Spleen (tissue), 13 donors: ENCODE measurements around the gene PGLYRP2. TPM values are rescaled to one million over a fixed set of nuclear protein-coding genes. Genes with fewer than 3 reads are reported as not detected.

Source experiments
- DNase-seq: peaks from one replicate; pipeline ENCODE4 v3.0.0-alpha.2; 2020
- H3K27ac ChIP-seq, 8 donors: fragments of 200-600 bp; sonication (generic) in 7 of 8; 1 replicate in 4 of 8; 2 replicates in 4 of 8; pipeline versions ENCODE4 v1.5.0 to v1.8.0; 2016 to 2021; ENCODE audit warnings: inconsistent platforms in 4 of 8, mild to moderate bottlenecking in 4 of 8, moderate library complexity in 1 of 8
- H3K27me3 ChIP-seq, 7 donors: fragments of 200-600 bp; sonication (generic) in 6 of 7; replicated peaks in 1 of 7; 1 replicate in 4 of 7; 2 replicates in 3 of 7; pipeline versions ENCODE4 v1.5.0 to v1.8.0; 2016 to 2021; ENCODE audit warnings: inconsistent platforms in 3 of 7, mild to moderate bottlenecking in 1 of 7
- H3K36me3 ChIP-seq, 6 donors: fragments of 200-600 bp; sonication (generic) in 5 of 6; 1 replicate in 4 of 6; 2 replicates in 2 of 6; pipeline versions ENCODE4 v1.5.0 to v1.8.0; 2016 to 2021; ENCODE audit warnings: inconsistent platforms in 2 of 6
- H3K4me1 ChIP-seq, 6 donors: fragments of 200-600 bp; sonication (generic) in 5 of 6; 1 replicate in 3 of 6; 2 replicates in 3 of 6; pipeline versions ENCODE4 v1.5.0 to v1.8.0; 2016 to 2021; ENCODE audit warnings: inconsistent platforms in 3 of 6
- H3K4me3 ChIP-seq, 8 donors: fragments of 200-600 bp; sonication (generic) in 7 of 8; 1 replicate in 4 of 8; 2 replicates in 4 of 8; pipeline versions ENCODE4 v1.5.0 to v1.8.0; 2016 to 2021; ENCODE audit warnings: inconsistent platforms in 4 of 8, mild to moderate bottlenecking in 4 of 8, moderate library complexity in 2 of 8
- H3K9me3 ChIP-seq, 8 donors: fragments of 200-600 bp; sonication (generic) in 7 of 8; 1 replicate in 4 of 8; 2 replicates in 4 of 8; pipeline versions ENCODE4 v1.5.0 to v1.8.0; 2016 to 2021; ENCODE audit warnings: inconsistent platforms in 4 of 8
- POLR2A ChIP-seq, 3 donors: fragments of 450-650 bp; IDR thresholded peaks; one replicate each; pipeline ENCODE4 v1.5.1; 2017; ENCODE audit warnings: antibody characterized with exemption in 3 of 3, mild to moderate bottlenecking in 1 of 3
- POLR2AphosphoS5 ChIP-seq, 3 donors: sonication (generic); formaldehyde crosslinking; IDR thresholded peaks; one replicate each; pipeline ENCODE4 v1.5.1; 2017; ENCODE audit warnings: antibody characterized with exemption in 3 of 3
- WGBS, 5 donors: extraction: QIAGEN DNeasy Blood & Tissue Kit in 3 of 5; methylation state at CpG; one replicate each; pipeline versions ENCODE4 v1.1.5 to v1.1.7; 2013 to 2018; 5-methylcytosine and 5-hydroxymethylcytosine counted together
- intact Hi-C: fragments of 100-400 bp; cut with DNase I; formaldehyde crosslinking; loops from one replicate; pipeline ENCODE4 v1.15.0; 2023; ENCODE audit warnings: low total_unique reads
- long read RNA-seq, 2 donors: transcript quantifications; one replicate each; lab custom pipeline, GENCODE V29; 2026
- polyA plus RNA-seq, 3 donors: library from polyadenylated mRNA; stranded (reverse); fragments of 200-250 nt; gene quantifications; one replicate each; pipeline ENCODE4 v1.2.1, GENCODE V29; 2013
- total RNA-seq, 7 donors: library from RNA; depleted of rRNA in 3 of 7; stranded (reverse); fragments of >200 nt in 3 of 7; fragmentation: NEBNext Ultra II Directional in 4 of 7; extraction: Animal tissue kit (Norgen Biotek cat#: 25700) in 4 of 7; gene quantifications; one replicate each; pipeline versions ENCODE4 v1.1.0 to v1.2.1, GENCODE V29; 2016 to 2021
- TF ChIP-seq, protein P1 (sequence below), 11 experiments: fragments of 200-600 bp in 7 of 11; fragments of 450-650 bp in 4 of 11; sonication (generic) in 4 of 11; IDR thresholded peaks in 8 of 11; conservative IDR thresholded peaks in 3 of 11; 1 replicate in 7 of 11; 2 replicates in 4 of 11; pipeline versions ENCODE4 v1.4.0 to v1.8.0; 2016 to 2021; ENCODE audit warnings: antibody characterized with exemption in 11 of 11, inconsistent platforms in 4 of 11, mild to moderate bottlenecking in 1 of 11
- donor health status: healthy with polysubstance abuse.
- donor health status: DM: no; HTN: no; CAD: no; lungs with moderate emphysema.
- donor health status: DM: no; HTN: no; CAD: no.
- donor health status: Bipolar disorder and iron deficiency.
- donor health status: healthy.
- donor health status: DM: no; HTN: no; CAD: no.
- donor health status: DM: yes; HTN: yes; CAD: no.

Gene PGLYRP2, protein sequence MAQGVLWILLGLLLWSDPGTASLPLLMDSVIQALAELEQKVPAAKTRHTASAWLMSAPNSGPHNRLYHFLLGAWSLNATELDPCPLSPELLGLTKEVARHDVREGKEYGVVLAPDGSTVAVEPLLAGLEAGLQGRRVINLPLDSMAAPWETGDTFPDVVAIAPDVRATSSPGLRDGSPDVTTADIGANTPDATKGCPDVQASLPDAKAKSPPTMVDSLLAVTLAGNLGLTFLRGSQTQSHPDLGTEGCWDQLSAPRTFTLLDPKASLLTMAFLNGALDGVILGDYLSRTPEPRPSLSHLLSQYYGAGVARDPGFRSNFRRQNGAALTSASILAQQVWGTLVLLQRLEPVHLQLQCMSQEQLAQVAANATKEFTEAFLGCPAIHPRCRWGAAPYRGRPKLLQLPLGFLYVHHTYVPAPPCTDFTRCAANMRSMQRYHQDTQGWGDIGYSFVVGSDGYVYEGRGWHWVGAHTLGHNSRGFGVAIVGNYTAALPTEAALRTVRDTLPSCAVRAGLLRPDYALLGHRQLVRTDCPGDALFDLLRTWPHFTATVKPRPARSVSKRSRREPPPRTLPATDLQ
- total RNA-seq: under 1 TPM in 2 of 7 donors, not detected in 5; 0.10 to 0.16 TPM
- polyA plus RNA-seq: under 1 TPM in 2 of 3 donors, not detected in 1; 0.02 to 0.06 TPM
- long read RNA-seq, donor 1: 0 reads
- long read RNA-seq, donor 2: 0 reads

DNA sequence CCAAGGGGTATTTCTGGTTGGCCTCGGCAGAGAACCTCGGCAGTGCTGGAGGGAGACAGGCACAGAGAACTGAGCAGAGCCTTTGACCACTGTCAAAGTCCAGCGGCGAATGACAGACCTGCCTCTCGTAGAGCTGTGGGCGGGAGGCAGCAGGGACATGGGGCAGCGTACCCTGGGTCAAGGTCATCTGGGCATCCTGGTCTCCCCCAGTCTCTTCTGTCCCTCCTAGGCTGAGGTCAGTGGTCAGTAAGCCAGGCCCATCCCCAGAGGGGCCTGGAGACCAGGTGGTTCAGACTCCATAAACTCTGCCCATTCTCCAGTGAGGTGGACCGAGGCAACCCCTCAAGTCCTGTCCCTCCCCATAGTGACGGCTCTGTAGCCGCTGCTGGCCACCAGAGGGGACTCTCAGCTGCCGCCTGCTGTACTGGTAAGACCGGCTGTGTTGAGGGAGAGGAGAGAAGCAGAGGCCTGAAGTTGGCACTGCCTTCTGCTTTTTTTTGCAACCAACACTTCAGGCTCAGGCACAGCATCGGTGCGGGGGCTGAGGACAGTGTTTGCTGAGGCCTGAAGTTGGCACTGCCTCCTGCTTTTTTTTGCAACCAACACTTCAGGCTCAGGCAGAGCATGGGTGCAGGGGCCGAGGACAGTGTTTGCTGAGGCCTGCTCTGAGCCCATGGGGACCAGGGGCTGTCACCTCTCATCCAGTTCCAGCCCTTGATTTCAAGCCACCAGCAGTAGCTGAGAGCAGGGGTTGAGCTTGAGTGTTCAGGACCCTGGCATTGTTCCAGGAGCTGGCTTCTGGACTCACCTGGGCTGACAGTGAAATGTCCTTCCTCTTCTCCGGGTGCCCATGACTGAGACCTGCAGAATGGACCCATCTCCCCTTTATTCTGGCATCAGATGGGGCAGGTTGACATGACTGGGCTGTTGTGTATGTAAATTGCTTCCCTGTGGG, at the start of gene PGLYRP2:
Gene PGLYRP2, minus strand, starts transcription at position 111 of the 955 bp plus-strand sequence. CDS start 130 bp downstream, outside the sequence.
- no peak within 1 kb of the TSS for H3K4me3 ChIP-seq
- DNase-seq: no peak
- H3K4me1 ChIP-seq: peaks cover 0 to 4% (median 0%) of the 10 kb centered on the region in 6 donors
- H3K36me3 ChIP-seq: no peaks in the 10 kb centered on the region
- intact Hi-C loops: no loop called here
- 56 to 74% (median 63%) methylated on average over 12 to 16 of the region's 16 CpGs for WGBS, 5 donors
- TF ChIP-seq POLR2A (IDR thresholded peaks at IDR 0.05) (no peak), POLR2AphosphoS5 (IDR thresholded peaks at IDR 0.05) (no peak)
- TF ChIP-seq, protein P1, sequence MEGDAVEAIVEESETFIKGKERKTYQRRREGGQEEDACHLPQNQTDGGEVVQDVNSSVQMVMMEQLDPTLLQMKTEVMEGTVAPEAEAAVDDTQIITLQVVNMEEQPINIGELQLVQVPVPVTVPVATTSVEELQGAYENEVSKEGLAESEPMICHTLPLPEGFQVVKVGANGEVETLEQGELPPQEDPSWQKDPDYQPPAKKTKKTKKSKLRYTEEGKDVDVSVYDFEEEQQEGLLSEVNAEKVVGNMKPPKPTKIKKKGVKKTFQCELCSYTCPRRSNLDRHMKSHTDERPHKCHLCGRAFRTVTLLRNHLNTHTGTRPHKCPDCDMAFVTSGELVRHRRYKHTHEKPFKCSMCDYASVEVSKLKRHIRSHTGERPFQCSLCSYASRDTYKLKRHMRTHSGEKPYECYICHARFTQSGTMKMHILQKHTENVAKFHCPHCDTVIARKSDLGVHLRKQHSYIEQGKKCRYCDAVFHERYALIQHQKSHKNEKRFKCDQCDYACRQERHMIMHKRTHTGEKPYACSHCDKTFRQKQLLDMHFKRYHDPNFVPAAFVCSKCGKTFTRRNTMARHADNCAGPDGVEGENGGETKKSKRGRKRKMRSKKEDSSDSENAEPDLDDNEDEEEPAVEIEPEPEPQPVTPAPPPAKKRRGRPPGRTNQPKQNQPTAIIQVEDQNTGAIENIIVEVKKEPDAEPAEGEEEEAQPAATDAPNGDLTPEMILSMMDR (IDR thresholded peaks at IDR 0.05 in 8 of 11, conservative IDR thresholded peaks at IDR 0.05 in 3 of 11): no peak
- no peaks in the 10 kb centered on the region for H3K27me3 ChIP-seq
- H3K27ac ChIP-seq: no peak within 1 kb of the TSS
- H3K9me3 ChIP-seq: peaks cover 0 to 9% (median 0%) of the 10 kb centered on the region in 8 donors

DNA sequence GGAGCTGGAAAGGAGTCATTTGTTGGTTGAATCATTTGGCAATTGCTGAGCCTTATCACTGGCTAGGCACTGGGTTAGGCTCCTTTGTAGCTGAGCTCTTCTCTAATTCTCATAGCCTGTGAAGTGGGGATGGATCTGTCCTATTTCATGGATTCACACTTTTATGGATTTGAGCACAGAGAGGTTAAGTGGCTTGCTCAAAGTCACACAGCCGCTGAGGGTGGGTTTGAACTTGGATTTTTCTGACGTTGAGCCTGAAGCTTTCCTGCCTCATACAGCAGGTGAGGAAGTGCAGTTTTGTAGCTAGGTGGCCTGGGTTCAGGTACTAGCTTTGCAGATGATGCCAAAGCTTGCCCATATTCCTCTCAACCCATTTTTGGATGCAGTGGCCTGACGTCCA, 48.4 kb upstream of the PGLYRP2 start:
- WGBS, 5 donors: 51 to 86% (median 71%) methylated on average over 3 of the region's 3 CpGs

DNA sequence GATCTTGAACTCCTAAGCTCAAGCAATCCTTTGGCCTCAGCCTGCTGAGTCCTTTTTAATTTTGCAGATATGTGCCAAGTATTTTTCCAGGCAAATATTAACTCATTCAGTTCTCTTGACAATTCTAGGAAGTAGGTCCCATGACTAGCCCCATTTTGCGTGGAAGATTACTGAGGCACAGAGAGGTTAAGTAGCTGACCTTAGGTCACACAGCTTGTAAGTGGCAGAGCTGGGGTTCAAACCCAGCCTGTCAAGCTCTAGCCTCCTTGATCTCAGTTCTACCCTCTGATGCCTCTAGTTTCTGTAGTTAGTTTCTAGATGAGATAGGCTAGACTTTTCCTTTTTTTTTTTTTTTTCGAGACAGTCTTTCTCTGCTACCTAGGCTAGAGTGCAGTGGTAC, 47.1 kb upstream of the PGLYRP2 start:
- 69 to 87% (median 80%) methylated on average over 2 of the region's 2 CpGs for WGBS, 5 donors
- Histone ChIP-seq H3K9me3 (peaks cover 0 to 15% (median 11%) of the 10 kb centered on the region in 8 donors), H3K27ac (no peak overlapping the region), H3K4me3 (no peak overlapping the region), H3K4me1 (no peaks in the 10 kb centered on the region), H3K36me3 (no peaks in the 10 kb centered on the region), H3K27me3 (peaks cover 0 to 17% (median 0%) of the 10 kb centered on the region in 7 donors)
- intact Hi-C loops: no loop called here
- no peak for TF ChIP-seq POLR2A (IDR thresholded peaks at IDR 0.05)
- TF ChIP-seq, protein P1 (IDR thresholded peaks at IDR 0.05 in 8 of 11, conservative IDR thresholded peaks at IDR 0.05 in 3 of 11): no peak
- TF ChIP-seq POLR2AphosphoS5 (IDR thresholded peaks at IDR 0.05): no peak
- no peak for DNase-seq

More for the DNA sequence above, 48.4 kb upstream of the PGLYRP2 start:
- H3K9me3 ChIP-seq: peaks cover 0 to 15% (median 11%) of the 10 kb centered on the region in 8 donors
- H3K4me1 ChIP-seq: peaks cover 0 to 8% (median under 1%) of the 10 kb centered on the region in 6 donors
- intact Hi-C loops: no loop called here
- H3K27me3 ChIP-seq: peaks cover 0 to 16% (median 0%) of the 10 kb centered on the region in 7 donors
- TF ChIP-seq POLR2A (IDR thresholded peaks at IDR 0.05) (no peak), POLR2AphosphoS5 (IDR thresholded peaks at IDR 0.05) (no peak)
- TF ChIP-seq, protein P1 (IDR thresholded peaks at IDR 0.05 in 8 of 11, conservative IDR thresholded peaks at IDR 0.05 in 3 of 11): no peak
- no peak overlapping the region for H3K27ac ChIP-seq
- no peak for DNase-seq
- H3K4me3 ChIP-seq: no peak overlapping the region
- no peaks in the 10 kb centered on the region for H3K36me3 ChIP-seq
